GM18502 (cell line): ENCODE data around the gene DDX46.

Experiments
- ATAC-seq: cut with Tn5 transposase; IDR thresholded peaks from one replicate; pipeline ENCODE4 v1.9.1; 2021; ENCODE audit warnings: mild to moderate bottlenecking; ENCODE audit not compliant: unreplicated experiment, poor library complexity

Gene DDX46

GRCh38 chr5:134777366-134777765, 18.8 kb downstream of the DDX46 start:
- ATAC-seq: no peak

- no peak for ATAC-seq
Measured at GRCh38 chr5:134784241-134784920, 25.8 kb downstream of the DDX46 start.

- ATAC-seq: no peak
Measured at GRCh38 chr5:134784946-134785620, 26.5 kb downstream of the DDX46 start.

- ATAC-seq: no peak
Measured at GRCh38 chr5:134787692-134788091, 29.1 kb downstream of the DDX46 start.

GRCh38 chr5:134791580-134791979, 33.0 kb downstream of the DDX46 start:
- ATAC-seq: no peak

DNA sequence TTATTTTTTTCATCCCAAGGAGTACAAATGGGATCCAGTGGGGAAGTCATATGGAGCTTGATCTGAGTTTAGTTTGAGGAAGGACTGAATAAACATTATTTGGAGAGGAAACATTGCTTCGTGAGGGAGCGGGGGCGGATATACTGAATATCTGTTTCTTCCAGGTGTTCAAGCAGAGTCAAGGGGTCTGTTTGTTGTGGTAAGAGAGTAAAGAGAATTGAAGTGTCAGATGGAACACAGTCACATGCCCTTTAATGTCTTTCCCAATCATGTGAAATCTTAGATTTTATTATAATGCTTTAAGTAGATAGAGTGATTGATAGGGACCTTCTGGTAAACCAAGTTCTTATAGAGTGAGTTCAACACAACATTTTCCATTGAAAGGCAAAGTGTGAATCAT, 33.7 kb downstream of the DDX46 start:
- ATAC-seq: no peak

DNA sequence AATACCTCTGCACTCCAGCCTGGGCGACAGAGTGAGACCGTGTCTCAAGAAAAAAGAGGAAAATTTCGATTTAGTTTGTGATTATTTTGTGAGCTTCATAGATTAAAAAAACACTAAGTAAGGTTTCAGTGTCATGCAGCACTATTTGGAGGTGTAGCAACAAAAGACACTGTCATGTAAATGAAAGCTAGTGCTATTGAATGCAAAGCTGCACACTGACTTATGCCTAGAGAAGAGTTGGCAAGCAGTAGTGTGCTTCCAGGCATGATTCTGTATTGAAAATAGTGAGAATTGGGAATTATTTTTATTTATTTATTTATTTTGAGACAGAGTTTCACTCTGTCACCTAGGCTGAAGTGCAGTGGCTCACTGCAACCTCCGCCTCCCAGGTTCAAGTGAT, 34.5 kb downstream of the DDX46 start:
- no peak for ATAC-seq

DNA sequence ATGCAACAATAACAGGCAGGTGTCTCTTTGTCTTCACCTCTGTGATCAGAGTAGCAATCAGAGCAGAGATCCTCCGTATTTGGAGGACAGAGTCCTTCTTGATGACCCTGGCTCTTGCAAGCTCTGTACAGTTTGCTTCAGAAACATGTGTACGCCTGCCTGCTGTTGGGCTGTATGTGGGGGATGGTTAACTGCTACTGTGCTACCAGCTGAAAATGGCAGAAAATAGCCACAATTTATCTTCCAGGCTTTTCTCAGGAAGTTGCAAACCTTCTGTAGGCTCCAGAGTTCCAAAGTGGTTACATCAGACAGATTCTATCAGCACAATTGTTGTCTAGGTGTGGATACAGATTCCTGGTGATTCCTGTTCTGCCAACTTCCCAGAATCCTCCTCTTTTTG, 35.5 kb downstream of the DDX46 start:
- ATAC-seq: no peak

DNA sequence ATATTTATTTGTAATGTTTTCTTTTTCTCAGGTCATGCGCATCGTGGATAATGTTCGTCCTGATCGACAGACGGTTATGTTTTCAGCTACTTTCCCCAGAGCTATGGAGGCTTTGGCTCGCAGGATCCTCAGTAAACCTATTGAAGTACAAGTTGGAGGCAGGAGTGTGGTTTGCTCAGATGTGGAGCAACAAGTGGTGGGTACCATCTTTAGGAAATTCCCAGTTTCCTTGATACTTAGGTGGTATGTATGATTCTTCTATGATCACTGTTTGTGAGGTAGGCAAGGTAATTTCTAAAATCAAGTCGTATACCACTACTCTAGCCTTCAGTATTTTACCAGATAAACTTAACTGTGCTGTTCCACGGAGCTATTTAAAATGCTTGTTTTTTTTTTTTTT, 36.2 kb downstream of the DDX46 start:
- no peak for ATAC-seq

DNA sequence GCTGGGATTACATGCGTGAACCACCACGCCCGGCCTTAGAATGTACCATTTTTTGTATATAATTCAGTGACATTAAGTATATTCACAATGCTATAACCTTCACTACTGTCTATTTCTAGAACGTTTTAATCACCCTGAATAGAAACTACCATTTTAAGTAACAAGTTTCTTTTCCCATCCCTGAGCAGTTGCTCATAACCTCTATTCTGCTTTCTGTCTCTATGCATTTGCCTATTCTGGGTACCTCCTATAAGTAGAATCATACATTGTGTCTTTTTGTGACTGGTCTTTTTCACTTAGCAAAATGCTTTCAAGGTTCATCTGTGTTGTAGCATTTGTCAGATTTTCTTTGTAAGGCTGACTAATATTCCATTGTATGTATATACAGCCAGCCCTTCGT, 39.9 kb downstream of the DDX46 start:
- no peak for ATAC-seq

GRCh38 chr5:134803821-134804220, 45.2 kb downstream of the DDX46 start:
- no peak for ATAC-seq

DNA sequence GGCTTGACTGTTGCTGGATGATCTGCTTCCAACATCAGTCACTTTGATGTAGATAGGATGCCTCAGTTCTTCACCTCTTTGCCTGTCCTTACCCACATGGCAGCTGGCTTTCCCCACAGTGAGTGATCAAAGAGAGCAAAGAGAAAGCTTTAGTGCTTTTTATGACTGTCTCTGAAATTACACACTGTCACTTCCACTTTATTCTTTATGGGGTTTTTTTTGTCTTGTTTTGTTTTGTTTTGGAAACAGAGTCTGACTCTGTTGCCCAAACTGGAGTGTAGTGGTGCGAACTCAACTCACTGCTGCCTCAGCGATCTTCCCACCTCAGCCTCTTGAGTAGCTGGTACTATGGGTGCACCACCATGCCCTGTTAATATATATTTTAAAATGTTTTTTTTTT, 54.8 kb downstream of the DDX46 start:
- no peak for ATAC-seq

- no peak for ATAC-seq
Measured at GRCh38 chr5:134813827-134814226, 55.2 kb downstream of the DDX46 start.

DNA sequence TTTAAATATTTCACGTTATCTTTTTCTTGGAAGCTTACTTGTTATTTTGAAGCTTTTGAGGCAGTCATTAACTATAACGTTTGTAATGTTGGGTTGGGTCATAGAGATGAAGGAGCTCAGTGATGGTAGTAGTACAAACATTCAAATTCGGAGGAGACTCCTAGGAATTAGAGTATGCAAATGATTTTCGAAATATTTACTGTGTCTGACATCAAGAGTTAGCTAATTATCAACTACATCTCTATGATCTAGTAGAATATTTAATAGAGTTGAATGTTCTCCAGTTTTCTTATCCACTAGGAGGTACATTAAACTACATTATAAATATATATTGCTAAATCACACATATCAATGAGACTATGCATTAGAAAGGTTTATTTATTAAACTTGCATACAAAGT, 58.4 kb downstream of the DDX46 start:
- no peak for ATAC-seq

DNA sequence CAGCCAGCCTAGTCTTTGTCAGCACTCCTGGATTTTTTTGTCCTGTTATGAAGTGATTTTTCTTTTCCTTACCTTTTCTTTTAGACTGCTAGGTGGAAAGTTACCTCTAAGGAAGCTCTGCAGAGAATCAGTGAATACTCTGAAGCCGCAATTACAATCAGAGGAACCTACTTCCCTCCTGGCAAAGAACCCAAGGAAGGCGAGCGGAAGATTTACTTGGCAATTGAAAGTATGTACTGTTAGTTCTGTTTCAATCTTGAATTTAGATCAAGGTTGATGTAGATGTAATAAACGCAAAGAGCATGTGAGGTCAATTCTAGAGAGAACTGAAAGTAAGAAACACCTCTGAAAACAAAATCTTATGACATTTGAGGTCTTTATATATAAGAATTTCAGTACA, 60.2 kb downstream of the DDX46 start:
- no peak for ATAC-seq

DNA sequence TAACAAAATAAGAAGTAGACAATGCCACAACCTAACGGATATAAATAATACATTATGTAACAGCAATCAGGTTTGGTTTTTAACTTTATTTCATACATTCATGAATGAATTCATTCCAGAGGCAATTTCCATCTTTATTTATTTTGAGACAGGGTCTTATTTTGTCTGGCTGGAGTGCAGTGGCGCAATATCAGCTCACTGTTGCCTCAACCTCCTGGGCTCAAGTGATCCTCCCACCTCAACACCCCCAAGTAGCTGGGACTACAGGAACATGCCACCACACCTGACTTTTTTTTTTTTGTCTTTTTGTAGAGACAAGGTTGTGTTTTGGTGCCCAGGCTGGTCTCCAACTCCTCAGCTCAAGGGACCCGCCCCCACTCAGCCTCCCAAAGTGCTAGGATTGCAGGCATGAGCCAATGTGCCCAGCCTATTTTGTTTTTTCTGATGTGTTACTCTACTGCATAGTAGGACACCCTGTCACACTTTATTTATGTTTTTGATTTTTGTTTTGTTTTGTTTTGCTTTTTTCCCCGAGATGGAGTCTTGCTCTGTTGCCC, 60.9 kb downstream of the DDX46 start:
- no peak for ATAC-seq

- no peak for ATAC-seq
Measured at GRCh38 chr5:134821841-134822240, 63.3 kb downstream of the DDX46 start.

- no peak for ATAC-seq
Measured at GRCh38 chr5:134824681-134825080, 66.1 kb downstream of the DDX46 start.

DNA sequence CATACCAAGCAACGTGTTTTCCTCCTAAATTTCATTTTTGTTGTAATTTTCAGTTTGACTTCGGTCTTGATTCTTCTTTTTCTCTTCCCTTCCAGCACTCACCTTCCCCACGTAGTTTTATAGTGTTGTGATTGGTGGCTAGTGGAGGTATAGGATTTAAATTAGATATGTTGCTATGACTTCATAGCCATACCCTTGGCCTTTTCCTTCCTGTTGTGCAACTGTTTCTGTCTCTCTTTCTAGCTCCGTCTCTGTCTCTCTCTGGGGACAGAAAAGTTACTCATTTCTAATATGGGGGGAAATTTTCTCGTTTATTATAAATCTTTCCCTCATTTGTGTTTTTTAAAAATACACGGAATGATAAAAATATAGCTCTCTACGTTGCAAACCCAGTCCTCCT, 66.6 kb downstream of the DDX46 start:
- no peak for ATAC-seq

- ATAC-seq: no peak
Measured at GRCh38 chr5:134833340-134834032, 74.9 kb downstream of the DDX46 start.

DNA sequence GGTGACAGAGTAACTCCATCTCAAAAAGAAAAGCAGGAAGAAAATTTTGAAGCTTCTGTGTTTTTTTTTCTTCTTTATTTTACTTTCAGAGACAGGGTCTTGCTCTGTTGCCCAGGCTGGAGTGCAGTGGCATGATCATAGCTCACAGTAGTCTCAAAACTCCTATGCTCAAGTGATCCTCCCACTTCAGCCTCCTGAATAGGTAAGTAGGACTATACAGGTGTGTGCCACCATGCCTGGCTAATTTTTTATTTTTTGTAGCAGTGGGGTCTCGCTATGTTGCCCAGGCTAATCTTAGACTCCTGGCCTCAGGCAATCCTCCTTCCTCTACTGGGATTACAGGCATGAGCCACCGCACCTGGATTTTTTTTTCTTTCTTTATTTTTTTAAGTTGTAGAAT, 77.0 kb downstream of the DDX46 start:
- no peak for ATAC-seq
